GM21360 (cell line): ENCODE data around the gene DAZ1.
"Not testable (repeated sequence)": the region's sequence is repeated elsewhere in the genome, so short reads cannot be mapped to it uniquely, and the experiment has no call there.

Experiments
- ATAC-seq: cut with Tn5 transposase; IDR thresholded peaks from one replicate; pipeline ENCODE4 v1.9.1; 2021; ENCODE audit warnings: mild to moderate bottlenecking, moderate library complexity; ENCODE audit not compliant: unreplicated experiment

Gene DAZ1

GRCh38 chrY:23198908-23199307 lies at the start of gene DAZ1:
TSS of gene DAZ1 (minus strand) at chrY:23199008. CDS start at chrY:23198800, 208 bp downstream.
- not testable (repeated sequence) for ATAC-seq

- ATAC-seq, result not testable (repeated sequence)
Observed at GRCh38 chrY:23219233-23219632, 20.4 kb upstream of the DAZ1 start, which contains the start of gene DAZ2. TSS of gene DAZ2 (plus strand) at chrY:23219533. CDS start at chrY:23219741, 208 bp downstream.

GRCh38 chrY:23210681-23211080 lies 11.9 kb upstream of the DAZ1 start:
- not testable (repeated sequence) for ATAC-seq

GRCh38 chrY:23209802-23210495 lies 11.1 kb upstream of the DAZ1 start:
- not testable (repeated sequence) for ATAC-seq

- ATAC-seq, result not testable (repeated sequence)
Observed at GRCh38 chrY:23207455-23207854, 8.6 kb upstream of the DAZ1 start.
